GM12864 (cell line): ENCODE data around the gene ANKH.

Experiments used
- DNase-seq: peaks from one replicate; pipeline ENCODE4 v3.0.0-alpha.2; 2011; ENCODE audit warnings: low read depth
- H3K4me3 ChIP-seq: 2 replicates; pipeline ENCODE4 v1.5.1; 2011; ENCODE audit warnings: mild to moderate bottlenecking, low read depth, low read length, control low read depth
- TF ChIP-seq, protein P1 (sequence below): IDR thresholded peaks from 2 replicates; pipeline ENCODE4 v1.5.1; 2011; ENCODE audit warnings: low read depth, mild to moderate bottlenecking, moderate library complexity, low read length, control low read depth, inconsistent platforms; ENCODE audit errors: missing control alignments

ANKH gene

DNA sequence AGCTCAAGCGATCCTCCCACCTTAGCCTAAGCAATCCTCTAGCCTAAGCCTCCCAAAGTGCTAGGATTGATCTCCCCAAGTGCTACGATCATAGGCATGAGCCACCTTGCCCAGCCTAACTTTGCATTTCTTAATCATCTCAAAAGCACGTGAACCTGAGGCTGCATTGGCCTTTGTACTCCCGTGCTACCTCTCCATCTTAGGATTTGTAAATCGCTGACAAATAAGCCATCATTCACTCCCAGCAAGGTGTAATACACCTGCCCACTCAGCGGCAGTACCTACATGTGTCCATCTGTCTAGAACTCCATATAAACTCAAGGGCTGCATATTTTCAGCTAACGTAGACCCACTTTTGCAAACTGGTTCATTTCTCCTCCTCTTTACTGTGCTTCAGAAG, 2.8 kb downstream of the ANKH start:
- H3K4me3 ChIP-seq: no peak overlapping the region
- TF ChIP-seq, protein P1, sequence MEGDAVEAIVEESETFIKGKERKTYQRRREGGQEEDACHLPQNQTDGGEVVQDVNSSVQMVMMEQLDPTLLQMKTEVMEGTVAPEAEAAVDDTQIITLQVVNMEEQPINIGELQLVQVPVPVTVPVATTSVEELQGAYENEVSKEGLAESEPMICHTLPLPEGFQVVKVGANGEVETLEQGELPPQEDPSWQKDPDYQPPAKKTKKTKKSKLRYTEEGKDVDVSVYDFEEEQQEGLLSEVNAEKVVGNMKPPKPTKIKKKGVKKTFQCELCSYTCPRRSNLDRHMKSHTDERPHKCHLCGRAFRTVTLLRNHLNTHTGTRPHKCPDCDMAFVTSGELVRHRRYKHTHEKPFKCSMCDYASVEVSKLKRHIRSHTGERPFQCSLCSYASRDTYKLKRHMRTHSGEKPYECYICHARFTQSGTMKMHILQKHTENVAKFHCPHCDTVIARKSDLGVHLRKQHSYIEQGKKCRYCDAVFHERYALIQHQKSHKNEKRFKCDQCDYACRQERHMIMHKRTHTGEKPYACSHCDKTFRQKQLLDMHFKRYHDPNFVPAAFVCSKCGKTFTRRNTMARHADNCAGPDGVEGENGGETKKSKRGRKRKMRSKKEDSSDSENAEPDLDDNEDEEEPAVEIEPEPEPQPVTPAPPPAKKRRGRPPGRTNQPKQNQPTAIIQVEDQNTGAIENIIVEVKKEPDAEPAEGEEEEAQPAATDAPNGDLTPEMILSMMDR: no peak
- DNase-seq: no peak

DNA sequence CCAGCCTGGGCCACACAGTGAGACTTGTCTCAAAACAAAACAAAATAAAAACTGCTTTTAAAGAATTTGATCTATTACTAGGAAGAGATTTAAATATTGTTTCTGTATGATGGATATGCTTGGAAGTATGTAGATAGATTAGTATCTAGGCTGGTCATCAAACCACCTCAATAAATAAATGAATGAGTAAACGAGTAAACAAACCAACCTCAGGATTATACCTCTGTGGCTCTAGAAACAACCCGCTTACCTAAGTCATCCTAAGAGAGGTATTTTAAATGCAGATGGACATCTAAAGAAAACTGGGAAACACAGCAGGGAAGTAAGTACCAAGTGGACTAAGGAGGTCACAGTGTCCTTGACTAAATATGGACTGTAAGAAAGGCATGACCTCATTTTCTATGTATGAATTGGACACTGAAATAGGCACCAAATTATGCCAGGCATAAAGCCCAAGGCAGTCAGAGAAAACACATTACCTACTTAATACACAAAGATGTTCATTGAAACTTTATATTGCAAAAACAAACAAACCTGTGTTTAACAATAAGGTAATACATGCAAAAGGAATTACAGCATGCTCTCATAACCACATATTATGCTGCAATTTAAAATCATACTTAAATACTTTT, 7.3 kb downstream of the ANKH start:
- TF ChIP-seq, protein P1: no peak
- no peak overlapping the region for H3K4me3 ChIP-seq
- DNase-seq: no peak

DNA sequence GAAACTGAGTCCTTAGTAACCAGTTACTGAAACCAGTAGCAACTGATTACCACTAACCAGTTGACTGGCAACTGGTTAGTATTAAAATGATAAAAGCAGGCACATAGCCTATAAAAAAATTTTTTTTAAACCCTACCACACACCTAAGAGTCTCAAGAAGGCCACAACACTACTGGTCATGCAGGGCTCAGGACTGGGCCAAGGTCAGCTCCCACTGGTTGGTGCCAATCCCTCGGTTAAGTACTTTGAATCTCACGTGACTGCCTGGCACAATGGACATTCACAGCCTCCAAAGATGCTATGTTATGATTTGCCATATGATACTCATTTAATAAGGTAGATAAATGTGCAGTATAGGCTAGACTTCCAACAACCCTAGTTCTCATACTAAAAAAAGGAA, 8.5 kb downstream of the ANKH start:
- no peak overlapping the region for H3K4me3 ChIP-seq
- TF ChIP-seq, protein P1: no peak
- DNase-seq: no peak

DNA sequence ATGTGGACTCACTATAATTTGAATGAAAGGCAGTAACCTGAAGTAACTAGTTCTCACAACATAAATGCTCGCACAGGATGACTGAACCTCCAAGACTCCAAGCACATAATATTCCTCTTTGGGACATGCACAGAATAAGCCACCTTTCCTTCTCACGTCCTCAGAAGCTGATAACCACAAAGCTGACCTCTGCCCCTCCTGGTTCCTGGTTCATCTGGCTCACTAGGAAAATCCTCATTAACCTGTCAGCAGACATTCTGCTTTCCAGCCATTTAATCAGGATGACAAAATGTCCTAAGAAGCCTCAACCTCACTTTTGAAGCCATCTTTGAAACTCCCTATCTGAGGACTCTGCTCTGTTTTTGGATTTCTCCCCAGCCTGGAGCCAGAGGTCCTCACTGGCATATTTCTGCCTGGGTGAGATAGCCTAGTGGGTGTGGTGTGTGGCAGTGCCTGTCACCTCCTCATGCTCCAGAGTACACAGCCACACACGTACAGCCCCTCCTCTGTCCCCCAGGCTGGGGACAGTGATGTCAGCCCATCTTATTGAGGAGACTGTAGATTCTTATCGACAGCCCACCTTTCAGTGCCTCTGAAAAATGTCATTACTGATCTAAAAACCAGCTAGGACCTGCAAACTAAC, 10.3 kb downstream of the ANKH start:
- DNase-seq: no peak
- TF ChIP-seq, protein P1: no peak
- no peak overlapping the region for H3K4me3 ChIP-seq

DNA sequence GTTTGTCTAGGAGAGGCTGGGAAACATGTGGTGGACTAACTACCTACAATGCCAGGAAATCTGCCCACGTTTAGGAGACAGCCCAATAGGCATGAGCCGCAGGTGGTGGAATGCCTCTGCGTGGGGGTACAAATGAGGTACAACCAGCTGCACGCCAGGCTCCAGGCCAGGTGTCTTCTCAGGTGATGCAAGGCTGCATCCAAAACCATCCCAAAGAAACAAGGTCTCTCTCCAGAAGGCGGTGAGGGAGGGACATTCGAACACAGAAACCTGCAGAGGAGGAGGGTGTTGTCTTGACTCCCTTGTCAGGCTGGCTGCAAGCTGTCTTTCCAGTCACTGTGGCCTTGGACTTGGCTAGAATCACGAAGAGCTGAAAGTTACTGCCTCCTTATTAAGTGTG, 11.6 kb downstream of the ANKH start:
- TF ChIP-seq, protein P1: no peak
- DNase-seq: no peak
- H3K4me3 ChIP-seq: no peak overlapping the region

DNA sequence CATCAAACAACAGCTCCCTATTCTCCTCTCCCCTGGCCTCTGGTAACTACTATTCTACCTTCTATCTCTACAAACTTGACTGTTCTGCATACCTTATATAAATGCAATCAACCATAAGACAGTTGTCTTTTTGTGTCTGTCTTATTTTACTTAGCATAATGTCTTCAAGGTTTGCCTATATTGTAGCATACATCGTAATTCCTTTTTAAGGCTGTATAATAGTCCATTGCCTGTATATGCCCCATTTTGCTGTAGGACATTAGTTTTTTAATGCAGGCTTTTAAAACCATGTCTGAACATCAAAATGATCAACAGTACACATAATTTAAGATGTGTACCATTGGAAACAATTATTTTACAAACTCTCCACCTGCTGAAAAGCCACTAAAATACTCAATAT, 12.4 kb downstream of the ANKH start:
- TF ChIP-seq, protein P1: no peak
- H3K4me3 ChIP-seq: no peak overlapping the region

DNA sequence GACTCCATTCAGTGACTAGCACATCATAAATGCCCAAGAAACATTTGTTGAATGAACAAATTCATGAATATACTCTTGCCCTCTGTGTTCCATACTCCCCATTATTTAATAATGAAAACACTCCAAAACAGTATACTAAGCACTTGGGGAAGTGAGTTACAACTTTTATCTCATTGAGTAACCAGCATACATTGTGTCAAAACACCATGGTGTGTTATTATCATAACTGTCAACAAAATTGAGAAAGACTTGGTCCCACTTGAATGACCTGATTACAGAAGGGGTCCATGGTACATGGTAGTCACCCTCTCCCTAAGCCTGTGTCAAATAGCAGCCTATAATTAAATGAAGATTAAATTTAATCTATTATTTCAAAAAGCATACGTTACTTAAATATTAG, 16.2 kb downstream of the ANKH start:
- H3K4me3 ChIP-seq: no peak overlapping the region
- no peak for DNase-seq
- TF ChIP-seq, protein P1: no peak

More for the DNA sequence above, 12.4 kb downstream of the ANKH start:
- DNase-seq: no peak
